ENCODE data around the gene GUSB. TPM values are rescaled to one million over a fixed set of nuclear protein-coding genes. Genes with fewer than 3 reads are reported as not detected.

GUSB gene

GRCh38 chr7:65923316-65923715, 58.7 kb downstream of the GUSB start:
- Histone ChIP-seq H3K4me1 (ENCODE audit: control insufficient read depth in 2 of 2, insufficient read depth in 1 of 2, low read depth in 1 of 2, low read length in 2 of 2) (peaks cover 0 to 6% of the 10 kb centered on the region in 2 donors), H2BK15ac (ENCODE audit: low read length) (no peak overlapping the region), H3K18ac (ENCODE audit: low read length) (no peak overlapping the region), H3K9ac (ENCODE audit: low read depth, low read length, poor library complexity) (no peak overlapping the region), H3K4me2 (ENCODE audit: insufficient read depth, low read length, poor library complexity, severe bottlenecking) (no peak overlapping the region), H3K27me3 (ENCODE audit: control insufficient read depth in 3 of 3, insufficient read depth in 3 of 3, low read depth in 1 of 3, low read length in 3 of 3) (no peaks in the 10 kb centered on the region), H3K4me3 (ENCODE audit: low read length in 2 of 2) (no peak overlapping the region), H3K36me3 (replicated peaks in 1 of 2; ENCODE audit: control insufficient read depth in 2 of 2, insufficient read depth in 2 of 2, low read length in 2 of 2) (peaks cover 0 to 4% of the 10 kb centered on the region in 2 donors), H2BK120ac (ENCODE audit: low read depth, low read length) (no peak overlapping the region), H3K9me3 (replicated peaks in 1 of 2; ENCODE audit: control insufficient read depth in 2 of 2, insufficient read depth in 1 of 2, low read depth in 1 of 2, low read length in 2 of 2) (no peaks in the 10 kb centered on the region), H3K23ac (ENCODE audit: low read depth, low read length, poor library complexity) (no peak overlapping the region), H2BK5ac (ENCODE audit: low read length) (no peak overlapping the region), H2BK12ac (ENCODE audit: low read length) (no peak overlapping the region), H4K91ac (ENCODE audit: low read depth, low read length, poor library complexity) (no peak overlapping the region), H4K8ac (ENCODE audit: low read depth, low read length) (no peak overlapping the region), H3K14ac (ENCODE audit: low read length) (no peak overlapping the region), H3K4ac (ENCODE audit: low read length) (no peak overlapping the region), H2AFZ (ENCODE audit: low read length) (no peak overlapping the region), H3K27ac (replicated peaks; ENCODE audit: low read length) (no peak overlapping the region), H3K79me1 (ENCODE audit: low read depth, low read length) (peaks cover 4% of the 10 kb centered on the region), H2AK5ac (ENCODE audit: low read depth, low read length) (no peak overlapping the region)
- DNase-seq (ENCODE audit: low spot score) = no peak
- WGBS, 2 donors (ENCODE audit: extremely low coverage in 2 of 2, insufficient read length in 2 of 2, insufficient replicate concordance in 1 of 2) = no CpG with 5 or more reads among the region's 4 CpGs

DNA sequence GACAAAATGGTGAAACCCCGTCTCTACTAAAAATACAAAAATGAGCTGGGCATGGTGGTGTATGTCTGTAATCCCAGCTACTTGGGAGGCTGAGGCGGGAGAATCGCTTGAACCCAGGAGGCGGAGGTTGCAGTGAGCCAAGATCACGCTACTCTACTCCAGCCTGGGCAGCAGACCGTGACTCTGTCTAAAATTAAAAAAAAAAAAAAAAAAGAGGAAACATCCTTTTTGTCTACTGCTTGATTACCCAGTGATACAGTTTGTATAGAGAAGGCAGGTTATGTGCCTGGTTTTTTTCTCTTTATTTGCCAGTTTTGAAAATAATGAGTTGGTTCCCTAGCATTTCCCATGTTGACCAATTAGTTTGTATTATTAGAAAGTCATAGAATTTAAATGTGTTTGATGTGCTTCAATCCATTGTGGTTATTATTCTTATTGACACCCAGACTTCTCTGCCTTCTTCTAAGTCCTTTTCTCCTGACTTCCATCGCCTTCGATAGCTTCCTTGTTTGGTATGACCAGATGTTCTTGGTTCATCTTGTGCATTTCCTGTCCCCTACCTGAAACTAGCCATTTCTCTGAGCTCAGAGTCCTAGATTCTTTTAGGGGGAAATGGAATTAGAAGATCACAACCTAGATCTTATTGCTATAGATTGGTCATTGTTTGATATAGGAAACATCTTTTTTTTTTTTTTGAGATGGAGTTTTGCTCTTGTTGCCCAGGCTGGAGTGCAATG, 65.9 kb downstream of the GUSB start:
- H3K36me3 ChIP-seq (replicated peaks in 1 of 2; ENCODE audit: control insufficient read depth in 2 of 2, insufficient read depth in 2 of 2, low read length in 2 of 2) = no peaks in the 10 kb centered on the region
- no peak overlapping the region for H3K4me2 ChIP-seq (ENCODE audit: insufficient read depth, low read length, poor library complexity, severe bottlenecking)
- no peaks in the 10 kb centered on the region for H3K9me3 ChIP-seq (replicated peaks in 1 of 2; ENCODE audit: control insufficient read depth in 2 of 2, insufficient read depth in 1 of 2, low read depth in 1 of 2, low read length in 2 of 2)
- H3K14ac ChIP-seq (ENCODE audit: low read length) = no peak overlapping the region
- no peak overlapping the region for H3K9ac ChIP-seq (ENCODE audit: low read depth, low read length, poor library complexity)
- H2BK15ac ChIP-seq (ENCODE audit: low read length) = no peak overlapping the region
- no peak for DNase-seq (ENCODE audit: low spot score)
- H3K18ac ChIP-seq (ENCODE audit: low read length) = no peak overlapping the region
- H3K4me3 ChIP-seq (ENCODE audit: low read length in 2 of 2) = no peak overlapping the region
- H2BK120ac ChIP-seq (ENCODE audit: low read depth, low read length) = no peak overlapping the region
- no peak overlapping the region for H3K27ac ChIP-seq (replicated peaks; ENCODE audit: low read length)
- no peak overlapping the region for H2AK5ac ChIP-seq (ENCODE audit: low read depth, low read length)
- no peaks in the 10 kb centered on the region for H3K4me1 ChIP-seq (ENCODE audit: control insufficient read depth in 2 of 2, insufficient read depth in 1 of 2, low read depth in 1 of 2, low read length in 2 of 2)
- no peaks in the 10 kb centered on the region for H3K79me1 ChIP-seq (ENCODE audit: low read depth, low read length)
- H2BK5ac ChIP-seq (ENCODE audit: low read length) = no peak overlapping the region
- no CpG with 5 or more reads among the region's 8 CpGs for WGBS, 2 donors (ENCODE audit: extremely low coverage in 2 of 2, insufficient read length in 2 of 2, insufficient replicate concordance in 1 of 2)
- no peak overlapping the region for H3K23ac ChIP-seq (ENCODE audit: low read depth, low read length, poor library complexity)
- H2BK12ac ChIP-seq (ENCODE audit: low read length) = no peak overlapping the region
- no peak overlapping the region for H4K8ac ChIP-seq (ENCODE audit: low read depth, low read length)
- H3K27me3 ChIP-seq (ENCODE audit: control insufficient read depth in 3 of 3, insufficient read depth in 3 of 3, low read depth in 1 of 3, low read length in 3 of 3) = no peaks in the 10 kb centered on the region
- no peak overlapping the region for H2AFZ ChIP-seq (ENCODE audit: low read length)
- no peak overlapping the region for H4K91ac ChIP-seq (ENCODE audit: low read depth, low read length, poor library complexity)
- no peak overlapping the region for H3K4ac ChIP-seq (ENCODE audit: low read length)

DNA sequence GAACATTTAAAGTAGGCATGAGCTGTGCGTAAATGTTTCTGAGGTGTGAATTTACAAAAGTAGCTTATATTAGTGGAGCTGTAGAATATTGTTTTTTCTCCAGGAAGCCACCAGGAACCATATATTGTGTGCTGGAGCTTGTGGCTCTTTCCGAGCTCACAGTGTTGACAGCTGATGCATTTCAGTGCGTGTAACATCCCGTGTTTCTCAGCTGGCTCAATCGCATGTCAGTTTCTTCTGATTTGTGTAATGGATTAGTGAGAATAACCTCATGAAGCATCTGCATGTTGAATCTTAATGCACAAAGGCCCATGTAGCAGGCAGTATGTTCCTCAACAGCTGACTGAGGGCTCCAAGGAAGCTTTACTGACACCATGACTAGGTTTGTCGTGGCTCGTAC, 69.8 kb downstream of the GUSB start:
- no peak overlapping the region for H3K18ac ChIP-seq (ENCODE audit: low read length)
- H2BK120ac ChIP-seq (ENCODE audit: low read depth, low read length) = no peak overlapping the region
- no peak overlapping the region for H3K4ac ChIP-seq (ENCODE audit: low read length)
- no peak overlapping the region for H3K9ac ChIP-seq (ENCODE audit: low read depth, low read length, poor library complexity)
- no peak overlapping the region for H2AK5ac ChIP-seq (ENCODE audit: low read depth, low read length)
- H3K4me3 ChIP-seq (ENCODE audit: low read length in 2 of 2) = no peak overlapping the region
- no peak overlapping the region for H4K8ac ChIP-seq (ENCODE audit: low read depth, low read length)
- H3K4me1 ChIP-seq (ENCODE audit: control insufficient read depth in 2 of 2, insufficient read depth in 1 of 2, low read depth in 1 of 2, low read length in 2 of 2) = no peaks in the 10 kb centered on the region
- H3K23ac ChIP-seq (ENCODE audit: low read depth, low read length, poor library complexity) = no peak overlapping the region
- no peaks in the 10 kb centered on the region for H3K27me3 ChIP-seq (ENCODE audit: control insufficient read depth in 3 of 3, insufficient read depth in 3 of 3, low read depth in 1 of 3, low read length in 3 of 3)
- no peak overlapping the region for H3K4me2 ChIP-seq (ENCODE audit: insufficient read depth, low read length, poor library complexity, severe bottlenecking)
- H3K9me3 ChIP-seq (replicated peaks in 1 of 2; ENCODE audit: control insufficient read depth in 2 of 2, insufficient read depth in 1 of 2, low read depth in 1 of 2, low read length in 2 of 2) = no peaks in the 10 kb centered on the region
- no peak overlapping the region for H2BK5ac ChIP-seq (ENCODE audit: low read length)
- H3K14ac ChIP-seq (ENCODE audit: low read length) = no peak overlapping the region
- no peak overlapping the region for H2BK12ac ChIP-seq (ENCODE audit: low read length)
- H2AFZ ChIP-seq (ENCODE audit: low read length) = no peak overlapping the region
- no peak overlapping the region for H2BK15ac ChIP-seq (ENCODE audit: low read length)
- no CpG with 5 or more reads among the region's 7 CpGs for WGBS, 2 donors (ENCODE audit: extremely low coverage in 2 of 2, insufficient read length in 2 of 2, insufficient replicate concordance in 1 of 2)
- H3K36me3 ChIP-seq (replicated peaks in 1 of 2; ENCODE audit: control insufficient read depth in 2 of 2, insufficient read depth in 2 of 2, low read length in 2 of 2) = no peaks in the 10 kb centered on the region
- no peak for DNase-seq (ENCODE audit: low spot score)
- no peak overlapping the region for H3K27ac ChIP-seq (replicated peaks; ENCODE audit: low read length)
- H3K79me1 ChIP-seq (ENCODE audit: low read depth, low read length) = no peaks in the 10 kb centered on the region
- H4K91ac ChIP-seq (ENCODE audit: low read depth, low read length, poor library complexity) = no peak overlapping the region

Small RNA genes within 50 kb of the gene (small RNA-seq; reads per million reads assigned to genes)
- gene AC073261.1 (ENCODE audit: insufficient read depth) = not detected

Data from neuronal stem cell (in vitro differentiated cells).